GM21576 (cell line): ENCODE measurements around the gene ATP8B2.

Experiments used
- ATAC-seq: cut with Tn5 transposase; IDR thresholded peaks from one replicate; pipeline ENCODE4 v1.9.1; 2021; ENCODE audit warnings: mild to moderate bottlenecking, moderate library complexity; ENCODE audit not compliant: unreplicated experiment

Gene ATP8B2

GRCh38 chr1:154386643-154387352 lies 61.5 kb downstream of the ATP8B2 start:
- ATAC-seq = no peak

- ATAC-seq = no peak
Observed at GRCh38 chr1:154391086-154391770, 65.9 kb downstream of the ATP8B2 start.

GRCh38 chr1:154398141-154398540 lies 72.8 kb downstream of the ATP8B2 start:
- no peak for ATAC-seq

- ATAC-seq = no peak
Observed at GRCh38 chr1:154398678-154399077, 73.4 kb downstream of the ATP8B2 start.

- no peak for ATAC-seq
Observed at GRCh38 chr1:154400381-154400801, 75.1 kb downstream of the ATP8B2 start.
